C4-2B (cell line): ENCODE data around the gene DAZAP1.

Experiments used
- CTCF ChIP-seq: fragments of 450-650 bp; conservative IDR thresholded peaks from 2 replicates; pipeline ENCODE4 v1.5.1; 2017; ENCODE audit warnings: mild to moderate bottlenecking
- ZFX ChIP-seq: fragments of 450-650 bp; IDR thresholded peaks from 2 replicates; pipeline ENCODE4 v1.6.1; 2017

GRCh38 chr19:1422943-1423342 lies 15.6 kb downstream of the DAZAP1 start:
- TF ChIP-seq CTCF (no peak), ZFX (no peak)
